ENCODE data around the gene KLF16. TPM values are rescaled to one million over a fixed set of nuclear protein-coding genes. Genes with fewer than 3 reads are reported as not detected.
A peak's percentile ranks its signal among the peaks of the same experiment; 100 is the strongest.

Gene KLF16
- total RNA-seq, 1 donor from 2014 or later, result 6.4 TPM

DNA sequence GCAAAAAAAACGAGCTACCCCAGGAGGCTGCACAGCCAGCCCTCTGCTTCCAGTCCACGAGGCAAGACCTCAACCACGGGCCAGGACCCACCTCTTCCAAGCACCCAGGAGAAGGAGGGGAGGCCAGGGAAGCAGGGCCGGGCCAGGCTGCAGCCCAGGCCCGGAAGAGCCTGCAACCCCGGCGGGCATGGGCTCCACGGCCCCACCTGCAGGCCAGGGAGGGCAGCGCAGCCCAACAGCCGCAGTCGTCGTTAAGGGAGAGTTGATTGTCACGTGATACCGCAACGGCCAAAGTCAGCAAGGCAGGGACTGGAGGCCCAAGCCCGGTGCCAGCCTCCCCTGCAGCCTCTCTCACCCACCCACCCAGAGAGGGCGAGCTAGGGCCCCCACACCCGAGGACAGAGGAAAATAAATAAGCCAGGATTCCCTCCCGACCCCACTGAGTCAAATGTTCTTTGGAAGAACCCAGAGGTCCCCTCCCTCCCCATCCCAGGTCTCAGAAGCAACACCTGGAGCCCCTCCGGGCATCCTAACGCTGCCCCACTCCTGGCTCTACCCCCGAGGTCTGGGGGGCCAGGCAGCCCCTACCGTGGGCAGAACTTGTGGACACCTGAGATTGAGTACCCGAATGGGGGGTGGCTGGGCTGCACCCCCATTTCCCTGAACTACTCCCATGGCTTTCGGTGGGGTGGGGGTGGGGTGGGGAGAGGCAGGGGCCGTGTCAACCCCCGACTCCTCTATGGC is 9.9 kb downstream of the KLF16 start:
- no peaks in the 10 kb centered on the region for H3K36me3 ChIP-seq
- DNase-seq, result peak; percentile 79
- H3K27me3 ChIP-seq (ENCODE audit: low read depth), result no peaks in the 10 kb centered on the region
- intact Hi-C loops (cut with micrococcal nuclease), result no loop called here
- H3K9me3 ChIP-seq (replicated peaks), result no peaks in the 10 kb centered on the region
- H3K4me1 ChIP-seq, result peaks cover 67% of the 10 kb centered on the region
- H3K27ac ChIP-seq (replicated peaks), result peak overlapping the region; percentile 96
- no peak overlapping the region for H3K4me3 ChIP-seq
- TF ChIP-seq, protein P1, sequence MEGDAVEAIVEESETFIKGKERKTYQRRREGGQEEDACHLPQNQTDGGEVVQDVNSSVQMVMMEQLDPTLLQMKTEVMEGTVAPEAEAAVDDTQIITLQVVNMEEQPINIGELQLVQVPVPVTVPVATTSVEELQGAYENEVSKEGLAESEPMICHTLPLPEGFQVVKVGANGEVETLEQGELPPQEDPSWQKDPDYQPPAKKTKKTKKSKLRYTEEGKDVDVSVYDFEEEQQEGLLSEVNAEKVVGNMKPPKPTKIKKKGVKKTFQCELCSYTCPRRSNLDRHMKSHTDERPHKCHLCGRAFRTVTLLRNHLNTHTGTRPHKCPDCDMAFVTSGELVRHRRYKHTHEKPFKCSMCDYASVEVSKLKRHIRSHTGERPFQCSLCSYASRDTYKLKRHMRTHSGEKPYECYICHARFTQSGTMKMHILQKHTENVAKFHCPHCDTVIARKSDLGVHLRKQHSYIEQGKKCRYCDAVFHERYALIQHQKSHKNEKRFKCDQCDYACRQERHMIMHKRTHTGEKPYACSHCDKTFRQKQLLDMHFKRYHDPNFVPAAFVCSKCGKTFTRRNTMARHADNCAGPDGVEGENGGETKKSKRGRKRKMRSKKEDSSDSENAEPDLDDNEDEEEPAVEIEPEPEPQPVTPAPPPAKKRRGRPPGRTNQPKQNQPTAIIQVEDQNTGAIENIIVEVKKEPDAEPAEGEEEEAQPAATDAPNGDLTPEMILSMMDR (IDR thresholded peaks at IDR 0.05; ENCODE audit: borderline replicate concordance), result peak; percentile 90

DNA sequence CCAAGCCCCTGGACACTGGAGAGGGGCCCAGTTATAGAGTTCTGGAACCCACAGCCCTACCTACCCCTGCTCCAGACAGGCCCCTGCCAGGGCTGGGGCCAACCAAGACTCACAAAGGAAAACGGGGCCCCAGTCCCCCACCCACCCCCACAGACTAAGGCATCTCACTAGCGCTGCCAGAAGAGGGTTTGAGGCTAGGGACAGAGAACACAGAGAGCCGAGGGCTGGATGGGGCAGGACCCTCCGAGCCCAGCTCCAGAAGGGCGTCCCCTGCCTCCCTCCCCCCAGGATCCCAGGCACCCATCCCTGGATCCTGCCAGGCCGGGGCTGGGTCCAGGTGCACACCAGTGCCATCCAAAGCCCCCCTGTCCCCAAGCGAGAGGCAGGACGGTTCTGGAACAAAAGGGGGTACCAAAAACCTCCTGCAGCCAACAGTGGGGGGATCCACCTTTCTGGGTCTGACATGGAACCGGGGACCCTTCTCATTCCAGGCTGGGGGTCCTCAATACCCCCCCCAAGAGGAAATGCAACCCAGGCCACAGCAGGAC is 10.7 kb downstream of the KLF16 start:
- Histone ChIP-seq H3K27me3 (ENCODE audit: low read depth) (no peaks in the 10 kb centered on the region), H3K9me3 (replicated peaks) (no peaks in the 10 kb centered on the region), H3K27ac (replicated peaks) (no peak overlapping the region), H3K4me3 (no peak overlapping the region), H3K4me1 (peaks cover 64% of the 10 kb centered on the region), H3K36me3 (no peaks in the 10 kb centered on the region)
- no peak for DNase-seq
- intact Hi-C loops (cut with micrococcal nuclease), result no loop called here
- TF ChIP-seq, protein P1 (IDR thresholded peaks at IDR 0.05; ENCODE audit: borderline replicate concordance), result no peak

DNA sequence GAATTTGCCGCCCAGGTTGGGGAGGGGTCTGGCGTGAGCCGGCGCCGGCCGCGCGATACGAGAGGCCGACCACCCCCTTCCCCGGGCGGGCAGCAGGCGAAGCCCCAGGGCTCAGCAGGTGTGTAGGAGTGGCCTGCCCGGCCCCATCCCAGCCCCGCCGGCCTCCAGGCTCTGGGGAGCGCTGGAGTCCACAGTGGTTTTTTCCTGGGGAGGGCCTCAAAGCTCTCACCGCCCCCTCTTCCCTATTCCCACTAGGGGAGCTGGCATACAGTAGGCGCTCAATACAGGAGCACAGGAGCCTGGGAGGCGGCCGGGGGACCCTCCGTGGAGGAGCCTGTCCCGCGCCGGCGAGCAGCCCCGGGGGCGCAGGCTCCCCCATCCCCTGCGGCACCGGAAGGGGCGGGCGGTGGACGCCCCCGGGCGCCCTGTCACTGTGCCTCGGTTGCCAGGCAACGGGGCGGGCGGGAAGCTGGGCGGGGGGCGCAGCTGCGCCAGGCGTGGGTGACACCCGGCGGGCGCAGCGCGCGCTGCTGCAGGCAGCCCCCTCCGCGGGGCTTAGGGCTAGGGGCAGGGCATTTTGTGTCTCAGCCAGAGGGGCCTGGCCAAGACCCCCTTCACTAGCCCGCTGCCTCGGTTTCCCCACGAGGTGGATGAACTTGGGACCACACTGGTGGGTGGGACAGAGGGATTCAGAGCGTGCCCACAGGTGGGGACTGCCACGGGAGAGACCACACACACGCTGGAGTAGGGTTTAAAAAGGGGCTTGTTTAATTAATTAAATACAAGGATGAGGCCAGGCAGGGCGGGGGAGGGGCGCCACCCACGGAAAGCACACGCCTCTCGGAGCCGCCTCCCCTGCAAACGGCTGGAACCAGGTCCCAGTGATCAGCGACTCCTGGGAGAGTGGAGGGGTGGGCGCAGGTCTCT is 11.5 kb downstream of the KLF16 start:
- DNase-seq, result no peak

DNA sequence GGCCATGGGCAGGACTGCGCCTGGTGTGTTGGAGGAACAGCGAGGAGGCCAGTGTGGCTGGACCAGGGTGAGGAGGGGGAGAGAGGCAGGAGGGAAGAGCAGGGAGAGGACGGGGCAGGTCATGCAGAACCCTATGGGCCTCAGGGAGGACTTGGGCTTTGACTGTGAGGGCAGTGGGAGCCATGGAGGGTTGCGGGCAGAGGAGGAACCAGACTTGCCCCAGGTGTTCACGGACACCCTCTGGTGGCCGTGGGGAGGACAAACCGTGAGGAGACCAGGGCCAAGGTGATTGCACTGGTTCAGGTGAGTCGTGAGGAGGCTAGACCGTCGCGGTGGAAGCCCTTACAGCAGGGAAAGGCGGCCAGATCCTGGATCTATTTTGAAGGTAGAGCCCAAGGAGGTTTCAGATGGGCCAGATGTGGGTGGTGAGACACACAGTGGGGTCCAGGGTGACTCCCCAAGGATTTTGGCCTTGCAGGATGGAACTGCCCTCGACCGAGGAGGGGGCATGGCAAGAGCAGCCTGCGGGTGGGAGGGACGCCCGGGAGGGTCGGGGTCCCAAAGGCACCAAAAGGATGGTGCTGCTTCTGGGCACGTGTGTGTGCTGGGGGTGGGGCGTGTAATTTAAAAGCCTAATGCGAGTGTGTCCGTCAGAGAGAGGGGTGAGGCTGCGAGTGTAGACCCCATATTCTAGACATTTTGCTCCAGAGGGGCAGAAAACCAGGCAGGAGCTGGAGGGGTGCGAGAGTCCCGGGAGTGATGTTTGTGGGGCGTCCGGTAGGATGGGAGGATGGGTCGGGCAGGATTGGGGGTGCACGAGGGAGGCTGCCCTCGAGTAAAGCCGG is 12.3 kb downstream of the KLF16 start:
- H3K27me3 ChIP-seq (ENCODE audit: low read depth), result no peaks in the 10 kb centered on the region
- no peak overlapping the region for H3K27ac ChIP-seq (replicated peaks)
- peaks cover 64% of the 10 kb centered on the region for H3K4me1 ChIP-seq
- H3K36me3 ChIP-seq, result no peaks in the 10 kb centered on the region
- H3K9me3 ChIP-seq (replicated peaks), result no peaks in the 10 kb centered on the region
- H3K4me3 ChIP-seq, result no peak overlapping the region
- no peak for DNase-seq
- TF ChIP-seq, protein P1 (IDR thresholded peaks at IDR 0.05; ENCODE audit: borderline replicate concordance), result peak; percentile 8
- intact Hi-C loops (cut with micrococcal nuclease), result no loop called here

More for the DNA sequence above, 11.5 kb downstream of the KLF16 start:
- intact Hi-C loops (cut with micrococcal nuclease), result no loop called here
- Histone ChIP-seq H3K27ac (replicated peaks) (no peak overlapping the region), H3K27me3 (ENCODE audit: low read depth) (no peaks in the 10 kb centered on the region), H3K4me1 (peaks cover 64% of the 10 kb centered on the region), H3K4me3 (no peak overlapping the region), H3K9me3 (replicated peaks) (no peaks in the 10 kb centered on the region), H3K36me3 (no peaks in the 10 kb centered on the region)
- TF ChIP-seq, protein P1 (IDR thresholded peaks at IDR 0.05; ENCODE audit: borderline replicate concordance), result no peak
